K562 (cell line): ENCODE results near the gene SMG5. TPM values are rescaled to one million over a fixed set of nuclear protein-coding genes. Genes with fewer than 3 reads are reported as not detected.

ENCODE experiments used
- ARID3B ChIP-seq: fragments of 250-450 bp; sonication (Bioruptor Pico); IDR thresholded peaks from 2 replicates; pipeline ENCODE4 v1.4.0; 2020; ENCODE audit warnings: borderline replicate concordance
- CCNT2 ChIP-seq: IDR thresholded peaks from 2 replicates; pipeline ENCODE4 v1.6.1; 2011; ENCODE audit warnings: borderline replicate concordance, low read depth, mild to moderate bottlenecking, moderate library complexity, mixed read lengths, low read length; ENCODE audit not compliant: insufficient read length; ENCODE audit errors: extremely low read depth
- CHD2 ChIP-seq: IDR thresholded peaks from 2 replicates; pipeline ENCODE4 v1.6.1; 2011; ENCODE audit warnings: low read depth, low read length
- CTCF ChIP-seq, 3 experiments: IDR thresholded peaks in 2 of 3; conservative IDR thresholded peaks in 1 of 3; 2 replicates each; pipeline ENCODE4 v1.5.1; 2011 to 2012; ENCODE audit warnings: low read length in 3 of 3, mild to moderate bottlenecking in 3 of 3, control low read depth in 2 of 3, improper control_type of control experiment in 1 of 3, inconsistent platforms in 1 of 3, low read depth in 1 of 3, mixed read lengths in 1 of 3, moderate library complexity in 1 of 3; ENCODE audit not compliant: insufficient read depth in 2 of 3
- ELF4 ChIP-seq: fragments of 450-650 bp; formaldehyde crosslinking; IDR thresholded peaks from 2 replicates; pipeline ENCODE4 v1.4.0; 2022; ENCODE audit warnings: missing genetic modification characterization
- FOXM1 ChIP-seq, 2 experiments: fragments of 450-650 bp in 1 of 2; sonication (generic) in 1 of 2; formaldehyde crosslinking in 1 of 2; IDR thresholded peaks; 2 replicates each; pipeline versions ENCODE4 v1.6.1 to v1.9.0; 2017 to 2022; ENCODE audit warnings: low read depth in 2 of 2, mild to moderate bottlenecking in 2 of 2, missing genetic modification reagents in 1 of 2, moderate library complexity in 1 of 2
- FUS ChIP-seq: fragments of 200-400 bp; formaldehyde crosslinking; optimal IDR thresholded peaks from 2 replicates; pipeline ENCODE3; 2017; ENCODE audit warnings: low read depth, low read length
- NFATC3 ChIP-seq: fragments of 450-650 bp; IDR thresholded peaks from 2 replicates; pipeline ENCODE4 v1.6.1; 2017; ENCODE audit warnings: mild to moderate bottlenecking
- NR4A1 ChIP-seq, 2 experiments: fragments of 250-450 bp in 1 of 2; fragments of 450-650 bp in 1 of 2; sonication (Bioruptor Pico) in 1 of 2; IDR thresholded peaks; 2 replicates each; pipeline versions ENCODE4 v1.4.0 to v1.6.1; 2016 to 2020; ENCODE audit warnings: mild to moderate bottlenecking in 2 of 2, missing compliant biosample characterization in 1 of 2, missing genetic modification characterization in 1 of 2, moderate library complexity in 1 of 2
- RBFOX2 ChIP-seq: fragments of 200-400 bp; formaldehyde crosslinking; IDR thresholded peaks from 2 replicates; pipeline ENCODE4 v1.6.1; 2017; ENCODE audit warnings: low read depth, mild to moderate bottlenecking, low read length, moderate library complexity
- SP2 ChIP-seq: IDR thresholded peaks from 2 replicates; pipeline ENCODE4 v1.6.1; 2011; ENCODE audit warnings: mild to moderate bottlenecking, low read depth, low read length, moderate library complexity; ENCODE audit not compliant: poor library complexity, severe bottlenecking; ENCODE audit errors: extremely low read depth
- SRSF9 ChIP-seq: fragments of 200-400 bp; formaldehyde crosslinking; IDR thresholded peaks from 2 replicates; pipeline ENCODE4 v1.6.1; 2017; ENCODE audit warnings: low read depth, low read length, borderline replicate concordance
- TCF7 ChIP-seq: sonication (generic); IDR thresholded peaks from 2 replicates; pipeline ENCODE4 v1.6.1; 2016; ENCODE audit warnings: antibody characterized with exemption, borderline replicate concordance
- XRCC3 ChIP-seq: fragments of 450-650 bp; IDR thresholded peaks from 2 replicates; pipeline ENCODE4 v1.6.1; 2017; ENCODE audit warnings: mild to moderate bottlenecking, moderate library complexity
- ZNF444 ChIP-seq: fragments of 250-450 bp; sonication (Bioruptor Pico); IDR thresholded peaks from 2 replicates; pipeline ENCODE4 v1.4.0; 2020; ENCODE audit warnings: mild to moderate bottlenecking, moderate library complexity
- polyA plus RNA-seq, 8 experiments: library from polyadenylated mRNA; depleted of rRNA in 4 of 8; stranded (reverse) in 5 of 8; unstranded in 3 of 8; fragments of >200 nt; fragmentation: Nextera tagmentation in 2 of 8; fragmentation: Illumina TruSeq in 1 of 8; extraction: Ambion mirVana in 2 of 8; extraction: Trizol in 1 of 8; gene quantifications; 2 replicates each; pipeline versions ENCODE4 v1.2.1 to v1.2.3, GENCODE V29; 2011 to 2014; ENCODE audit warnings: inconsistent platforms in 1 of 8, missing spikeins in 1 of 8
- total RNA-seq, 7 experiments: library from RNA; depleted of rRNA in 6 of 7; stranded (reverse); fragments of >200 nt in 6 of 7; fragmentation: Illumina TruSeq in 2 of 7; extraction: Trizol in 2 of 7; gene quantifications; 2 replicates each; pipeline versions ENCODE4 v1.2.1 to v1.2.3, GENCODE V29; 2011 to 2021; ENCODE audit warnings: low replicate concordance in 1 of 7
- TF ChIP-seq, protein P1 (sequence below): fragments of 250-450 bp; sonication (Bioruptor Pico); IDR thresholded peaks from 2 replicates; pipeline ENCODE4 v1.8.0; 2021; ENCODE audit warnings: mild to moderate bottlenecking, moderate library complexity
- TF ChIP-seq, protein P2 (sequence below): fragments of 250-450 bp; sonication (Bioruptor Pico); IDR thresholded peaks from 2 replicates; pipeline ENCODE4 v1.6.1; 2021; ENCODE audit warnings: mild to moderate bottlenecking
- TF ChIP-seq, protein P3 (sequence below): IDR thresholded peaks from 2 replicates; pipeline ENCODE4 v1.6.1; 2011; ENCODE audit warnings: borderline replicate concordance, low read depth, mild to moderate bottlenecking, moderate library complexity, low read length; ENCODE audit not compliant: insufficient read depth, poor library complexity, severe bottlenecking

Gene SMG5
- total and polyA plus RNA-seq, 9 of the 15 experiments (the other 6 are each of a cell fraction or from before 2014, with no cell fraction given), result 1.4 to 85.9 (median 53.0) TPM

- TF ChIP-seq, protein P1, sequence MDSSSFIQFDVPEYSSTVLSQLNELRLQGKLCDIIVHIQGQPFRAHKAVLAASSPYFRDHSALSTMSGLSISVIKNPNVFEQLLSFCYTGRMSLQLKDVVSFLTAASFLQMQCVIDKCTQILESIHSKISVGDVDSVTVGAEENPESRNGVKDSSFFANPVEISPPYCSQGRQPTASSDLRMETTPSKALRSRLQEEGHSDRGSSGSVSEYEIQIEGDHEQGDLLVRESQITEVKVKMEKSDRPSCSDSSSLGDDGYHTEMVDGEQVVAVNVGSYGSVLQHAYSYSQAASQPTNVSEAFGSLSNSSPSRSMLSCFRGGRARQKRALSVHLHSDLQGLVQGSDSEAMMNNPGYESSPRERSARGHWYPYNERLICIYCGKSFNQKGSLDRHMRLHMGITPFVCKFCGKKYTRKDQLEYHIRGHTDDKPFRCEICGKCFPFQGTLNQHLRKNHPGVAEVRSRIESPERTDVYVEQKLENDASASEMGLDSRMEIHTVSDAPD (CRISPR knock-in tag), result no peak
- TF ChIP-seq CCNT2 (peak; percentile 73), RBFOX2 (peak; percentile 100), FOXM1 (IDR thresholded peaks at IDR 0.05; ENCODE audit: low read depth) (no peak), FOXM1 (CRISPR knock-in tag; IDR thresholded peaks at IDR 0.05; ENCODE audit: low read depth) (peak; percentile 65; the same call in 1 of the 2 replicates), CHD2 (peak; percentile 99), FUS (no peak), NR4A1 (CRISPR knock-in tag; IDR thresholded peaks at IDR 0.05) (no peak), NR4A1 (tag; IDR thresholded peaks at IDR 0.05) (no peak; the same call in 1 of the 2 replicates), ELF4 (CRISPR knock-in tag) (0 out of 2 replicates have a peak, but pooled peaks have one; percentile 52), SP2 (no peak), TCF7 (peak; percentile 68; the same call in 1 of the 2 replicates), NFATC3 (no peak), CTCF (IDR thresholded peaks at IDR 0.05 in 2 of 3, conservative IDR thresholded peaks at IDR 0.05 in 1 of 3; ENCODE audit: insufficient read depth in 2 of 3, low read depth in 1 of 3, low read length in 3 of 3) (peak in 1 of 3 experiments; percentile 39; a peak in 2 of 6 replicates), XRCC3 (no peak), ARID3B (CRISPR knock-in tag) (no peak), ZNF444 (CRISPR knock-in tag) (no peak), SRSF9 (no peak)
- TF ChIP-seq, protein P2, sequence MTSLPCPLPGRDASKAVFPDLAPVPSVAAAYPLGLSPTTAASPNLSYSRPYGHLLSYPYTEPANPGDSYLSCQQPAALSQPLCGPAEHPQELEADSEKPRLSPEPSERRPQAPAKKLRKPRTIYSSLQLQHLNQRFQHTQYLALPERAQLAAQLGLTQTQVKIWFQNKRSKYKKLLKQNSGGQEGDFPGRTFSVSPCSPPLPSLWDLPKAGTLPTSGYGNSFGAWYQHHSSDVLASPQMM (CRISPR knock-in tag), result no peak
- TF ChIP-seq, protein P3, sequence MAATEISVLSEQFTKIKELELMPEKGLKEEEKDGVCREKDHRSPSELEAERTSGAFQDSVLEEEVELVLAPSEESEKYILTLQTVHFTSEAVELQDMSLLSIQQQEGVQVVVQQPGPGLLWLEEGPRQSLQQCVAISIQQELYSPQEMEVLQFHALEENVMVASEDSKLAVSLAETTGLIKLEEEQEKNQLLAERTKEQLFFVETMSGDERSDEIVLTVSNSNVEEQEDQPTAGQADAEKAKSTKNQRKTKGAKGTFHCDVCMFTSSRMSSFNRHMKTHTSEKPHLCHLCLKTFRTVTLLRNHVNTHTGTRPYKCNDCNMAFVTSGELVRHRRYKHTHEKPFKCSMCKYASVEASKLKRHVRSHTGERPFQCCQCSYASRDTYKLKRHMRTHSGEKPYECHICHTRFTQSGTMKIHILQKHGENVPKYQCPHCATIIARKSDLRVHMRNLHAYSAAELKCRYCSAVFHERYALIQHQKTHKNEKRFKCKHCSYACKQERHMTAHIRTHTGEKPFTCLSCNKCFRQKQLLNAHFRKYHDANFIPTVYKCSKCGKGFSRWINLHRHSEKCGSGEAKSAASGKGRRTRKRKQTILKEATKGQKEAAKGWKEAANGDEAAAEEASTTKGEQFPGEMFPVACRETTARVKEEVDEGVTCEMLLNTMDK, result no peak
Observed at GRCh38 chr1:156282479-156283222, at the start of gene SMG5 (continued).
